SU-DHL-6 (cell line): ENCODE measurements around the gene IFI6.

ENCODE experiments used
- CTCF ChIP-seq: fragments of 200-600 bp; sonication (generic); IDR thresholded peaks from one replicate; pipeline ENCODE4 v1.5.1; 2017; ENCODE audit warnings: antibody characterized with exemption, mild to moderate bottlenecking, low read length, moderate library complexity; ENCODE audit not compliant: insufficient read depth, poor library complexity, severe bottlenecking
- EZH2phosphoT487 ChIP-seq: fragments of 200-600 bp; sonication (generic), shearing (Covaris generic); conservative IDR thresholded peaks from 2 replicates; pipeline ENCODE4 v1.6.1; 2018; ENCODE audit warnings: mild to moderate bottlenecking, antibody characterized with exemption, low read length, moderate library complexity, mixed read lengths

DNA sequence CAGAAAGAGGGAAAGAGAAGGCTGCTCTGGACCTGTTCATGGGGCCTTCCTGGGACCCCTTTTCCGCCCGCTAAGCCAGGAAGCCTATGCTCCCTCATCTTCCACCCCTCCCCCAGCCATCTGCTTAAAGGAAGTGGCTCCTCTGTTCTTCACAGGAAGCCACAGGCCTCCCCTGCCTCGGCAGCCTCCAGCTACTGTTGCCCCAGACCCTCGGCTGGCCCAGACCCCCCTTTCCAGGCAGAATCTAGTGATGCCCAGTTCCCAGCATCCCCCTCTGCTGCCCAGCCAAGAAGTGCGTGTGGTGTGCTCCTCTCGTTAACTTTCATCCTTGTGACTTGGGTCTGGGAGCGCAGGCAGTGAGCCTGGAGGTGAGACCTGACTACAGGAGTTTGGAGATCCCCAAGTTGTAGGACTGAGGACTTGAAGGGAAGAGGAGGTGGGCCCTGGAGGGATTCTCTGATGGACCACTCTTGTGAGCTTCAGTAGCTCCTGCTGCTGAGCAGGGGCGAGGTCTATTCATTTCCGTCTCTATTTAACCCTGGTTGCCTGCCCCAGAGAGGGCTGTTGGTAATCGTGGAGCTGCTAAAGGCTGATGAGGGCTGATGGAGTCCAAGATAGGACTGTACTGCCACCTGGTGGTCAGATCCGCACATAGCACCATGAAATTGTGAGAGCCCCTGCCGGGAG lies 9.1 kb downstream of the IFI6 start:
- peak; percentile 63 for TF ChIP-seq CTCF
- no peak for TF ChIP-seq EZH2phosphoT487
